Fibroblast of the aortic adventitia (primary cell): Measurements from ENCODE around the gene AXDND1. TPM values are rescaled to one million over a fixed set of nuclear protein-coding genes. Genes with fewer than 3 reads are reported as not detected.
"Not testable (repeated sequence)": the region's sequence is repeated elsewhere in the genome, so short reads cannot be mapped to it uniquely, and the experiment has no call there.

Experiments used
- DNase-seq: peaks from one replicate; pipeline ENCODE4 v3.0.0-alpha.2; 2010; ENCODE audit warnings: low read depth
- H3K4me3 ChIP-seq: 2 replicates; pipeline ENCODE4 v1.5.1; 2011; ENCODE audit warnings: low read depth, mild to moderate bottlenecking, control low read depth, low read length, moderate library complexity
- CTCF ChIP-seq: IDR thresholded peaks from 2 replicates; pipeline ENCODE4 v1.5.1; 2011; ENCODE audit warnings: mild to moderate bottlenecking, low read length, control low read depth, inconsistent platforms; ENCODE audit not compliant: insufficient read depth
- total RNA-seq: library from RNA; depleted of rRNA; stranded (reverse); fragments of >200 nt; gene quantifications from 2 replicates; pipeline ENCODE4 v1.2.3, GENCODE V29; 2012; ENCODE audit warnings: low replicate concordance

Gene AXDND1
- total RNA-seq, 1 donor = 0.36 TPM

GRCh38 chr1:179353546-179353945 lies 12.2 kb upstream of the AXDND1 start:
- no peak overlapping the region for H3K4me3 ChIP-seq
- peak; percentile 95 for DNase-seq
- no peak for TF ChIP-seq CTCF

GRCh38 chr1:179361631-179362030 lies 4.1 kb upstream of the AXDND1 start:
- not testable (repeated sequence) for H3K4me3 ChIP-seq, DNase-seq

GRCh38 chr1:179366093-179366800 lies 476 bp downstream of the AXDND1 start:
- DNase-seq = no peak
- TF ChIP-seq CTCF = no peak
- H3K4me3 ChIP-seq = peak overlapping the region; percentile 77

GRCh38 chr1:179369751-179370341 lies 4.1 kb downstream of the AXDND1 start:
- peak; percentile 86 for DNase-seq
- no peak overlapping the region for H3K4me3 ChIP-seq
- peak; percentile 58 for TF ChIP-seq CTCF

- H3K4me3 ChIP-seq = no peak overlapping the region
- TF ChIP-seq CTCF = no peak
- no peak for DNase-seq
Observed at GRCh38 chr1:179372160-179372559, 6.4 kb downstream of the AXDND1 start.

GRCh38 chr1:179376223-179376622 lies 10.5 kb downstream of the AXDND1 start:
- TF ChIP-seq CTCF = no peak
- no peak for DNase-seq
- H3K4me3 ChIP-seq = no peak overlapping the region

GRCh38 chr1:179380299-179380698 lies 14.5 kb downstream of the AXDND1 start:
- no peak for DNase-seq

More at GRCh38 chr1:179380299-179380698, 14.5 kb downstream of the AXDND1 start:
- TF ChIP-seq CTCF = no peak
- H3K4me3 ChIP-seq = no peak overlapping the region
